AG04450 (cell line): ENCODE data around the gene MSL3. TPM values are rescaled to one million over a fixed set of nuclear protein-coding genes. Genes with fewer than 3 reads are reported as not detected.
A peak's percentile ranks its signal among the peaks of the same experiment; 100 is the strongest.

Source experiments
- CTCF ChIA-PET: fragments of 300-600, 350-600 bp; formaldehyde crosslinking; extraction: SDS; loops from one replicate; lab custom pipeline; 2022; ENCODE audit warnings: antibody characterized with exemption, inconsistent platforms; lab: Charles Lee
- POLR2A ChIA-PET: fragments of 350-600 bp; formaldehyde crosslinking; extraction: SDS; loops from one replicate; lab custom pipeline; 2021; ENCODE audit warnings: antibody characterized with exemption, inconsistent platforms; lab: Yijun Ruan, JAX
- DNase-seq: peaks from one replicate; pipeline ENCODE4 v3.0.0-alpha.2; 2011; ENCODE audit warnings: low read depth, low spot score
- H3K27ac ChIP-seq: one replicate; pipeline ENCODE4 v1.5.1; 2012; ENCODE audit warnings: low read depth, low read length, control low read depth
- H3K27me3 ChIP-seq: one replicate; pipeline ENCODE4 v1.6.0; 2012; ENCODE audit warnings: low read length; ENCODE audit not compliant: control insufficient read depth, insufficient read depth
- H3K4me3 ChIP-seq: 2 replicates; pipeline ENCODE4 v1.5.1; 2011; ENCODE audit warnings: mild to moderate bottlenecking, low read depth, low read length, control low read depth
- H3K9me3 ChIP-seq: 2 replicates; pipeline ENCODE4 v1.5.1; 2012; ENCODE audit warnings: low read length; ENCODE audit not compliant: control insufficient read depth, insufficient read depth
- CTCF ChIP-seq: IDR thresholded peaks from 2 replicates; pipeline ENCODE4 v1.5.1; 2011; ENCODE audit warnings: low read depth, low read length, control low read depth, inconsistent platforms
- polyA plus RNA-seq: library from polyadenylated mRNA; depleted of rRNA; stranded (reverse); fragments of >200 nt; gene quantifications from 2 replicates; pipeline ENCODE4 v1.2.3, GENCODE V29; 2011

MSL3 gene
- polyA plus RNA-seq, 1 experiment: 32.4 TPM

- Histone ChIP-seq H3K9me3 (no peaks in the 10 kb centered on the region), H3K27ac (no peak overlapping the region), H3K27me3 (no peaks in the 10 kb centered on the region), H3K4me3 (peak overlapping the region; percentile 10; the same call in 1 of the 2 replicates)
- ChIA-PET POLR2A (no interaction called here), CTCF (interaction anchor here (0.6 to 2.5 kb wide), 8 partner anchors 9 to 914 kb away, joined by 3 to 10 read pairs (median 3); no protein-coding TSS in a partner anchor)
- TF ChIP-seq CTCF: peak; percentile 58
- peak; percentile 1 for DNase-seq
These were observed 29.5 kb downstream of the MSL3 start for GRCh38 chrX:11787564-11787963.

- H3K27ac ChIP-seq: no peak overlapping the region
- DNase-seq: no peak
- no peak for TF ChIP-seq CTCF
- H3K9me3 ChIP-seq: no peaks in the 10 kb centered on the region
- no peak overlapping the region for H3K4me3 ChIP-seq
- no peaks in the 10 kb centered on the region for H3K27me3 ChIP-seq
- ChIA-PET POLR2A (no interaction called here), CTCF (no interaction called here)
These were observed 31.8 kb downstream of the MSL3 start for GRCh38 chrX:11789809-11790208.

DNA sequence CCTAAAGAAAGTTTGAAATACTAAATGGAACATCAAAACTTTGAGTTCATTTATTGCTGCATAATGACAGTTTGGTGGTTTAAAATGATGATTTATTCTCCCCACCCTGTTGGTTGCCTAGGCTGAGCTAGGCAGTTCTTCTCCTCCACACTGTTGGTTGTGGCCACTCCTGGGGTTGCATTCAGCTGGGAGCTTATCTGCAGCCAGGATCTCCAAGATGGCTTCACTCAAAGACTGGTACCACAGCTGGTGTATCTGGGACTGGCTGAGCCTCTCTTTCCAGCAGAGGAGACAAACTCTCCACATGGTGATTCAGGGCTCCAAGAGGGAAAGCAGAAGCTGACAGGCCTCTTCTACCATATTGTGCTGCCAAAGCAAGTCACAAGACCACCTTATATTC, 33.1 kb downstream of the MSL3 start:
- TF ChIP-seq CTCF: no peak
- POLR2A ChIA-PET: no interaction called here
- DNase-seq: no peak
- CTCF ChIA-PET: no interaction called here
- Histone ChIP-seq H3K9me3 (no peaks in the 10 kb centered on the region), H3K27ac (no peak overlapping the region), H3K4me3 (no peak overlapping the region), H3K27me3 (no peaks in the 10 kb centered on the region)

DNA sequence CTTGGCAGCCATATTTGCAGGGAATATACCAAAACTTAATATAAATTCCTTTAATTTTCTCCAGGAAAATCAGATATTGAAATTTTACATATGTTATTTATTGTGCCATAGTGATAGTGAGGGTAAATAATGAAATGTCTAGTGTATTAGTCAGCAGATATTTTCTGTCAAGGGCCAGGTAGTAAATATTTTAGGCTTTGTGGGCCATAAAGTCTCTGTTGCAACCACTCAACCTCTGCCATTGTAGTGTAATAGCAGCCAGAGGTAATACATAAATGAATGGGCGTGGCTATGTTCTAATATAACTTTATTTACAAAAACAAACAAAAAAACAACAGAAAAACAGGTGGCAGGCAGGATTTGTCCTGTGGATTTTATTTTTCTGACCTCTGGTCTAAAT, 33.5 kb downstream of the MSL3 start:
- Histone ChIP-seq H3K9me3 (no peaks in the 10 kb centered on the region), H3K27me3 (no peaks in the 10 kb centered on the region), H3K27ac (no peak overlapping the region), H3K4me3 (no peak overlapping the region)
- no peak for DNase-seq
- CTCF ChIA-PET: no interaction called here
- POLR2A ChIA-PET: no interaction called here
- TF ChIP-seq CTCF: no peak

- H3K27ac ChIP-seq: no peak overlapping the region
- TF ChIP-seq CTCF: no peak
- ChIA-PET POLR2A (no interaction called here), CTCF (no interaction called here)
- H3K4me3 ChIP-seq: no peak overlapping the region
- DNase-seq: no peak
- H3K9me3 ChIP-seq: no peaks in the 10 kb centered on the region
- no peaks in the 10 kb centered on the region for H3K27me3 ChIP-seq
These were observed 34.7 kb downstream of the MSL3 start for GRCh38 chrX:11792461-11793421.
